Omental fat pad (tissue), 4 donors: ENCODE measurements around the gene BAIAP2L1. TPM values are rescaled to one million over a fixed set of nuclear protein-coding genes. Genes with fewer than 3 reads are reported as not detected.

Source experiments
- ATAC-seq: fragments of 150-250 bp; one replicate; pipeline ENCODE4 v1.9.1; 2016; ENCODE audit warnings: mild to moderate bottlenecking, moderate library complexity; ENCODE audit not compliant: low FRiP score
- DNase-seq: peaks from one replicate; pipeline ENCODE4 v3.0.0-alpha.2; 2019; ENCODE audit warnings: low spot score
- CTCF ChIP-seq, 3 donors: fragments of 450-650 bp; IDR thresholded peaks; one replicate each; pipeline ENCODE4 v1.5.1; 2016 to 2017; ENCODE audit warnings: antibody characterized with exemption in 3 of 3, mild to moderate bottlenecking in 3 of 3, moderate library complexity in 2 of 3
- total RNA-seq, 4 donors: library from RNA; depleted of rRNA; stranded (reverse); fragments of >200 nt; gene quantifications; one replicate each; pipeline ENCODE4 v1.1.0, GENCODE V29; 2016

Gene BAIAP2L1
- total RNA-seq, 4 donors from 2014 or later = 2.5 to 6.3 (median 3.0) TPM

- DNase-seq = no peak
- no peak for TF ChIP-seq CTCF (IDR thresholded peaks at IDR 0.05)
Measured at GRCh38 chr7:98375664-98376063, 25.2 kb downstream of the BAIAP2L1 start.

GRCh38 chr7:98374285-98374680, 26.6 kb downstream of the BAIAP2L1 start:
- ATAC-seq (no peak), DNase-seq (no peak)

More at GRCh38 chr7:98375664-98376063, 25.2 kb downstream of the BAIAP2L1 start:
- ATAC-seq = no peak

GRCh38 chr7:98372993-98373392, 27.9 kb downstream of the BAIAP2L1 start:
- no peak for TF ChIP-seq CTCF (IDR thresholded peaks at IDR 0.05)

More at GRCh38 chr7:98374285-98374680, 26.6 kb downstream of the BAIAP2L1 start:
- no peak for TF ChIP-seq CTCF (IDR thresholded peaks at IDR 0.05)

GRCh38 chr7:98369726-98370125, 31.2 kb downstream of the BAIAP2L1 start:
- ATAC-seq = no peak
- TF ChIP-seq CTCF (IDR thresholded peaks at IDR 0.05) = no peak
- DNase-seq = no peak

More at GRCh38 chr7:98372993-98373392, 27.9 kb downstream of the BAIAP2L1 start:
- ATAC-seq = no peak
- no peak for DNase-seq

GRCh38 chr7:98368716-98369115, 32.2 kb downstream of the BAIAP2L1 start:
- TF ChIP-seq CTCF (IDR thresholded peaks at IDR 0.05) = no peak
- no peak for DNase-seq
- no peak for ATAC-seq

GRCh38 chr7:98366562-98366938, 34.3 kb downstream of the BAIAP2L1 start:
- TF ChIP-seq CTCF (IDR thresholded peaks at IDR 0.05) = no peak
- DNase-seq (no peak), ATAC-seq (no peak)

GRCh38 chr7:98365863-98366561, 34.9 kb downstream of the BAIAP2L1 start:
- no peak for TF ChIP-seq CTCF (IDR thresholded peaks at IDR 0.05)
- no peak for ATAC-seq
- DNase-seq = no peak
